ENCODE results near the gene TRAK2. TPM values are rescaled to one million over a fixed set of nuclear protein-coding genes. Genes with fewer than 3 reads are reported as not detected.

The TRAK2 gene
- total and polyA plus RNA-seq, 7 donors: 17.0 to 76.5 (median 48.9) TPM

DNA sequence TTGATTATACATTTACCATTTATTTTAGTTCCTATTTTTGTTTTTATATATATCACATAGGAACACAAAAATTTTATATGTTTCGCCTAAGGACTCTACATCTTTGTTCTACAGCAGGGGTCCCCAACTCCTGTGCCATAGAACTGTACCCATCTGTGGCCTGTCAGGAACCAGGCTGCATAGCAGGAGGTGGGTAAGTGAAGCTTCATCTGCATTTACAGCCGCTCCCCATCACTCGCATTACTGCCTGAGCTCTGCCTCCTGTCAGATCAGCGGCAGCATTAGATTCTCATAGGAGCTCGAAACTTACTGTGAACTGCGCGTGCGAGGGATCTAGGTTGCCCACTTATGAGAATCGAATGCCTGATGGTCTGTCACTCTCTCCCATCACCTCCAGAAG is 25.3 kb downstream of the TRAK2 start:
- Histone ChIP-seq H3K27me3 (no peaks in the 10 kb centered on the region), H3K9me3 (peaks cover 0 to 1% (median 0%) of the 10 kb centered on the region in 4 donors), H3K4me3 (no peak overlapping the region), H3K27ac (no peak overlapping the region), H3K36me3 (no peaks in the 10 kb centered on the region), H3K4me1 (peaks cover 0 to 20% (median 16%) of the 10 kb centered on the region in 4 donors)
- no peak for TF ChIP-seq EP300 (IDR thresholded peaks at IDR 0.05)
- no peak for TF ChIP-seq POLR2AphosphoS5 (IDR thresholded peaks at IDR 0.05)
- TF ChIP-seq, protein P1, sequence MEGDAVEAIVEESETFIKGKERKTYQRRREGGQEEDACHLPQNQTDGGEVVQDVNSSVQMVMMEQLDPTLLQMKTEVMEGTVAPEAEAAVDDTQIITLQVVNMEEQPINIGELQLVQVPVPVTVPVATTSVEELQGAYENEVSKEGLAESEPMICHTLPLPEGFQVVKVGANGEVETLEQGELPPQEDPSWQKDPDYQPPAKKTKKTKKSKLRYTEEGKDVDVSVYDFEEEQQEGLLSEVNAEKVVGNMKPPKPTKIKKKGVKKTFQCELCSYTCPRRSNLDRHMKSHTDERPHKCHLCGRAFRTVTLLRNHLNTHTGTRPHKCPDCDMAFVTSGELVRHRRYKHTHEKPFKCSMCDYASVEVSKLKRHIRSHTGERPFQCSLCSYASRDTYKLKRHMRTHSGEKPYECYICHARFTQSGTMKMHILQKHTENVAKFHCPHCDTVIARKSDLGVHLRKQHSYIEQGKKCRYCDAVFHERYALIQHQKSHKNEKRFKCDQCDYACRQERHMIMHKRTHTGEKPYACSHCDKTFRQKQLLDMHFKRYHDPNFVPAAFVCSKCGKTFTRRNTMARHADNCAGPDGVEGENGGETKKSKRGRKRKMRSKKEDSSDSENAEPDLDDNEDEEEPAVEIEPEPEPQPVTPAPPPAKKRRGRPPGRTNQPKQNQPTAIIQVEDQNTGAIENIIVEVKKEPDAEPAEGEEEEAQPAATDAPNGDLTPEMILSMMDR (IDR thresholded peaks at IDR 0.05): no peak
- no peak for TF ChIP-seq POLR2A (IDR thresholded peaks at IDR 0.05)
- 93 to 97% methylated on average over 9 of the region's 9 CpGs for WGBS, 2 donors
- intact Hi-C loops (cut with DNase I): no loop called here
- no peak for DNase-seq

DNA sequence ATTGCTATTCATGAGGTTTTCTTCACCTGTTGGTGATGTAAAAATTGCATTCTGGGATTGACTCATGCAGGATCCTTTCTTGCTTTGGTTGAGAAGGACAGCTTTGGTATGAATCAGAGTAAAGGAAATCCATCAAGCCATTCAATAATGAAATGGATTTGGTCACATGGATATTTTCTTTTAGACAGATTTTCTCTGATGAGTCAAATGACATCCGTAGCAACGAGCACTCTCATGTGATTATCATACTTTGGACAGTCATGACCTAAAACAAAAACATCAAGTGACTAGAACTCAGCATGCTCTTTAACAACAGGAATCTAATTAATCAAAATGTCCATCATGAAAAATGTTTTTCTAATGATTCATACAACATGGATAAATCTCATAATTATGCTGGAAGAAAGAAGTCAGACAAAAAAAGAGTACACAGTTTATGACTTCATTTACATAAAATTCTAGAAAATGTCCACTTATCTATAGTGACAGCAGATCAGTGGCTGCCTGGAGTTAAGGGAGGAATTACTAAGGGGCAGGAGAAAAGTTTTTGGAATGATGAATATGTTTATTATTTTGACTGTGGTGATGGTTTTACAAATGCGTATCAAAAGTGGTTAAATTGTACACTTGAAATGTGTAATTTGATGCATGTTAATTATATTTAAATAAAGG is 30.7 kb downstream of the TRAK2 start:
- TF ChIP-seq EP300 (IDR thresholded peaks at IDR 0.05) (no peak), POLR2AphosphoS5 (IDR thresholded peaks at IDR 0.05) (no peak), POLR2A (IDR thresholded peaks at IDR 0.05) (no peak)
- TF ChIP-seq, protein P1 (IDR thresholded peaks at IDR 0.05): no peak
- H3K27ac ChIP-seq: no peak overlapping the region
- H3K36me3 ChIP-seq: no peaks in the 10 kb centered on the region
- peaks cover 0 to 30% (median 17%) of the 10 kb centered on the region in 4 donors for H3K4me1 ChIP-seq
- DNase-seq: no peak
- 73 to 76% methylated on average over 3 of the region's 3 CpGs for WGBS, 2 donors
- no peak overlapping the region for H3K4me3 ChIP-seq
- H3K27me3 ChIP-seq: no peaks in the 10 kb centered on the region
- intact Hi-C loops (cut with DNase I): no loop called here
- no peaks in the 10 kb centered on the region for H3K9me3 ChIP-seq

DNA sequence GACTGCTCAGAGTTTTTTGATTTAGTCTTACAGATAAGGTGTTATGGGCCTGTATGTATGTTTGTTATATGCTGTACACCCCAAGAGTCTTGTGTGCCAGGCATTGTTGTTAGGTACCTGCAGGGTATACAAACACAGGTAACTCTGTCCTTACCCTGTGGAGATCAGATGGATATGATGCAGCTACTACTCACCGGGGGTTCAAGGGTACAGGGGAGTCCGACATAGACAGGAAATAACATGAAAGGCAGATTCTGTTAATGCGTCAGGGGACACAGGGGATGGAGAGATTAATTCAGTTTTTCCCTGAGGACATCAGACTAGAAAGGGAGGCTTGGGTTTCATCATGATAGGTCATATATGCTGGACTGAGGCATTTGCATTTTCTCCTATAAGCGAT is 31.3 kb downstream of the TRAK2 start:
- Histone ChIP-seq H3K4me1 (peaks cover 0 to 36% (median 21%) of the 10 kb centered on the region in 4 donors), H3K27ac (no peak overlapping the region)

DNA sequence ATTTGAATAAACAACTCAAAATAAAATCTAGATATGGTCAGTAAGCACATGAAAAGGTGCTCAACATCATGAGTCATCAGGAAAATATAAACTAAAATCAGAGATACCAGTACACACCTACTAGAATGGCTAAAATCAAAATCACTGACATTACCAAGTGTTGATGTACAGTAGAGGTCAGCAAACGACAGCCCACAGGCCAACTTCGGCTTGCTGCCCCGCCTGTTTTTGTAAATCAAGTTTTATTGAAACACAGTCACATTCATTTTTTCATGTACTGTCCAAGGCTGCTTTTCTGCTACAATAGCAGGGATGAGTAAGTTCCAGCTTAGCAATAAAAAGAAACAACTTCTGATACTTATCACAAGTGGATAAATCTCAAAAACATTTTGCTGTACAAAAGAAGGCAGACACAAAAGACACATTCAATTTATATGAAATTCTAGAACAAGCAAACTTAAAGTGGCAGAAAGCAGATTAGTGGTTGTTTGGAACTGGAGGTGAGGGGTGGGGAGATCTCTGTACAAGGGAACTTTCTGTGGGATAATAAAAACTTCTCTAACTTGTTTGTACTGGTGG is 32.1 kb downstream of the TRAK2 start:
- TF ChIP-seq EP300 (IDR thresholded peaks at IDR 0.05) (no peak), POLR2A (IDR thresholded peaks at IDR 0.05) (no peak), POLR2AphosphoS5 (IDR thresholded peaks at IDR 0.05) (no peak)
- TF ChIP-seq, protein P1 (IDR thresholded peaks at IDR 0.05): peak in 1 of 4 experiments; percentile 5
- WGBS, 2 donors: 21 to 62% methylated on average over 3 of the region's 3 CpGs

More for the DNA sequence above, 31.3 kb downstream of the TRAK2 start:
- Histone ChIP-seq H3K36me3 (no peaks in the 10 kb centered on the region), H3K27me3 (no peaks in the 10 kb centered on the region), H3K9me3 (no peaks in the 10 kb centered on the region), H3K4me3 (no peak overlapping the region)
- no peak for DNase-seq
- no peak for TF ChIP-seq POLR2AphosphoS5 (IDR thresholded peaks at IDR 0.05)
- no peak for TF ChIP-seq POLR2A (IDR thresholded peaks at IDR 0.05)
- TF ChIP-seq, protein P1 (IDR thresholded peaks at IDR 0.05): no peak
- TF ChIP-seq EP300 (IDR thresholded peaks at IDR 0.05): no peak
- 88 to 93% methylated on average over 4 of the region's 4 CpGs for WGBS, 2 donors
- intact Hi-C loops (cut with DNase I): loop anchor here (5.0 kb wide), 1 partner anchor 43 kb away; no protein-coding TSS in a partner anchor

More for the DNA sequence above, 32.1 kb downstream of the TRAK2 start:
- no peak for DNase-seq
- no peaks in the 10 kb centered on the region for H3K36me3 ChIP-seq
- H3K27ac ChIP-seq: peak overlapping the region in 1 of 4 donors; percentile 12
- H3K9me3 ChIP-seq: no peaks in the 10 kb centered on the region
- H3K4me3 ChIP-seq: no peak overlapping the region
- H3K4me1 ChIP-seq: peaks cover 0 to 44% (median 27%) of the 10 kb centered on the region in 4 donors
- intact Hi-C loops (cut with DNase I): loop anchor here (5.0 kb wide), 1 partner anchor 42 kb away; no protein-coding TSS in a partner anchor
- no peaks in the 10 kb centered on the region for H3K27me3 ChIP-seq
